ENCODE measurements around the gene DOCK3.
A peak's percentile ranks its signal among the peaks of the same experiment; 100 is the strongest.

DOCK3 gene

GRCh38 chr3:50674349-50675178 is at the start of gene DOCK3:
Gene DOCK3 (plus strand): TSS chr3:50674927. CDS start chr3:50675264, 337 bp downstream.
- DNase-seq: no peak

GRCh38 chr3:50625231-50626182 is 49.2 kb upstream of the DOCK3 start:
- DNase-seq: no peak

GRCh38 chr3:50626401-50626800 is 48.3 kb upstream of the DOCK3 start:
- no peak for DNase-seq

- DNase-seq: no peak
Measured at GRCh38 chr3:50627407-50628051, 47.2 kb upstream of the DOCK3 start.

GRCh38 chr3:50628601-50629000 is 46.1 kb upstream of the DOCK3 start:
- DNase-seq: no peak

- DNase-seq: no peak
Measured at GRCh38 chr3:50630394-50630793, 44.3 kb upstream of the DOCK3 start.

- DNase-seq: peak; percentile 54
Measured at GRCh38 chr3:50630877-50631276, 43.9 kb upstream of the DOCK3 start.

- no peak for DNase-seq
Measured at GRCh38 chr3:50632450-50632849, 42.3 kb upstream of the DOCK3 start.

- DNase-seq: no peak
Measured at GRCh38 chr3:50633230-50633790, 41.4 kb upstream of the DOCK3 start.

- no peak for DNase-seq
Measured at GRCh38 chr3:50635066-50635465, 39.7 kb upstream of the DOCK3 start.

- no peak for DNase-seq
Measured at GRCh38 chr3:50637011-50637410, 37.7 kb upstream of the DOCK3 start.

- no peak for DNase-seq
Measured at GRCh38 chr3:50637945-50638344, 36.8 kb upstream of the DOCK3 start.

- no peak for DNase-seq
Measured at GRCh38 chr3:50639055-50639494, 35.7 kb upstream of the DOCK3 start.

- no peak for DNase-seq
Measured at GRCh38 chr3:50642382-50642781, 32.3 kb upstream of the DOCK3 start.

- no peak for DNase-seq
Measured at GRCh38 chr3:50644561-50644960, 30.2 kb upstream of the DOCK3 start.

GRCh38 chr3:50645378-50645777 is 29.3 kb upstream of the DOCK3 start:
- no peak for DNase-seq

GRCh38 chr3:50648313-50648712 is 26.4 kb upstream of the DOCK3 start:
- no peak for DNase-seq

- no peak for DNase-seq
Measured at GRCh38 chr3:50648944-50649343, 25.8 kb upstream of the DOCK3 start.

- no peak for DNase-seq
Measured at GRCh38 chr3:50649451-50649931, 25.2 kb upstream of the DOCK3 start.

- DNase-seq: no peak
Measured at GRCh38 chr3:50650018-50650417, 24.7 kb upstream of the DOCK3 start.

- no peak for DNase-seq
Measured at GRCh38 chr3:50651445-50651844, 23.3 kb upstream of the DOCK3 start.

- no peak for DNase-seq
Measured at GRCh38 chr3:50651920-50652529, 22.7 kb upstream of the DOCK3 start.

All from COR-L47 (cell line).